T-helper 2 cell treated with Interferon-gamma antibody and Interleukin-4, amounts not matched to agents 100 ng/mL and 5 ng/mL, for 36 hours (primary cell): ENCODE measurements around the gene TMEM269. TPM values are rescaled to one million over a fixed set of nuclear protein-coding genes. Genes with fewer than 3 reads are reported as not detected.
"Not testable (repeated sequence)": the region's sequence is repeated elsewhere in the genome, so short reads cannot be mapped to it uniquely, and the experiment has no call there.

ENCODE experiments used
- intact Hi-C: fragments of 100-400 bp; cut with micrococcal nuclease; formaldehyde crosslinking; loops from one replicate; pipeline ENCODE4 v1.15.1; 2023
- total RNA-seq: library from RNA; stranded (reverse); gene quantifications from 2 replicates; pipeline ENCODE4 v1.2.3, GENCODE V29; 2022

TMEM269 gene
- total RNA-seq, 1 donor from 2014 or later, result 0.23 TPM

DNA sequence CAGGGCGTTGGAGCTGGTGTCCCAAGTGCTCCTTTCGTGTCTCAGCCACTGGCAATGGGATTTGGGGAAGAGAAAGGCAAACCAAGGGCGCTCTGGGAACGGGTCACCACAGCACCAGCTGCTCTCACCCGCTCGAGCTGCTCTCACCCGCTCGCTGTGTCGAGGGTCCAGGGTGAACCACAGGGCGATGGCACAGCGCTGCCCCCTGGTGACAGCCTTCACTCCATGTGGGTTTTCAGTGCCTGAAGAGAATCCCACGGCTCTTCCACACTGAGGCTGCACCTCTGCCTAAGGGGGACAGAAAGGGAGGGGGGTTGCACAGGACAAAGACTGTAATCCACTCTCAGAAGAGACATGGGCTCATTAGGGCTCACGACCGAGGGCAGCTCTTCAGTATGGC lies 37.7 kb upstream of the TMEM269 start:
- intact Hi-C loops, result loop anchor here (2.0 kb wide), 1 partner anchor 168 kb away; no protein-coding TSS in a partner anchor

DNA sequence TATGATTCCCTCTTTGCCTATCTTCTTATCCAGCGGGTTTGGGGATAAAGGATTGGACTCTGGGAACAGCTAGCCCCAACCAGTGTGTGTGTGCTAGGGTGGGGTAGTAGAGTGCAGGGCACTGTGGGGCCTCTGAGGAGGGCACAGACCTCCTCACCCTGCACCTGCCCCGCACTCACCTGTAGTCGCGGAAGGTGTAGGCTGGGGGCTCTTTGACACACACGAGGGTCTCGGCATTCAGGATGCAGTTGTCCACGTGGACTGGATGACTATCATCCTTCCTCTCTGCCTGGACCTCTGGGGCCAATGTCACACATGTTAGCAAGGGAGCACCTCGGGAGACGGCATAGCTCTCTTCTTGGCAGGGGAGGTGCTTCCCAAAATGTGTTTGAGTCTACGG lies 36.8 kb upstream of the TMEM269 start:
- intact Hi-C loops, result no loop called here

DNA sequence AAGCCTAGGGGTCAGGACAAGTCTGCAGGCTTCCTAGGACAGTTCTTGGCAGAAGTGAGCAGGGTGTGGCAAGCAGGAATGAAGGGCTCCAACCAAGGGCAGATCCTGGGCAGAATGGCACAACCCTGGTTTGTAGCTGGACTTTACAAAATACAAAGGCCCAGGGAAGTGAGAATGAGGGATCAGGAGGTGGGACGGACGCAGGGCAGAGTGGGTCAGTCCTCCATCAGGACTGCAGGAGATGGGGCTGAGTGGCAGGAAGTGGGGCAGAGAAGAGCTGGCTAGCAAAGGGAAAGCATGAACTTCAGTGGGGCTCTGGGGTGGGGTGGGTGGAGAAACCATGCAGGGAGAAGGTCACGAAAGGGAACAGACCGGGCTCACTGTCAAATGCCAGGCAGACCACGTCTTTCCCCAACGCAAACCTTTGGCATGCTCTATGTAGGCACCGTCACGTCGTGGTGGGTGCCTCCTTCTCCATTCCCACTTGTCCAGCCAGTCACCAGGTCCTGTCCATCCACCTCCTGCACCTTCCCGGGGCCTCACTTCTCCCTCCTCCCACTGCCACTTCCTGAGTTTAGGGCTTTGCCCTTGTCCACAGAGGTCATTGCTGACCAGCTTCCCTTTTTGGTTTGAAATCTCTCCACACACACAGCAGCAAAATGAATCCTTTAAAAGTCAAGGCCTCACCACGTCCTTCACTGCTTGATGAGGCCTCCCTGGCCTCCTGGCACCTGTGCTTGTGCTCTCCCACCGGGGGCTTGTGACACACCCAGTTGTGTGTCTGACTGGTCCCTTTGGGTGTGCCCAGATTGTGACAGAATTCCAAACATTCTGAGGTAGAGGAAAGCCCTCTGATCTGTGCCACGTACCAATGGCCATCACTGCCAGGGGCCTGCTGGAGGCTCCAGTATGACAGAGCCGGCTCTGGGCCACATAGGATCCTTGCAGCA lies 36.1 kb upstream of the TMEM269 start:
- intact Hi-C loops, result no loop called here

DNA sequence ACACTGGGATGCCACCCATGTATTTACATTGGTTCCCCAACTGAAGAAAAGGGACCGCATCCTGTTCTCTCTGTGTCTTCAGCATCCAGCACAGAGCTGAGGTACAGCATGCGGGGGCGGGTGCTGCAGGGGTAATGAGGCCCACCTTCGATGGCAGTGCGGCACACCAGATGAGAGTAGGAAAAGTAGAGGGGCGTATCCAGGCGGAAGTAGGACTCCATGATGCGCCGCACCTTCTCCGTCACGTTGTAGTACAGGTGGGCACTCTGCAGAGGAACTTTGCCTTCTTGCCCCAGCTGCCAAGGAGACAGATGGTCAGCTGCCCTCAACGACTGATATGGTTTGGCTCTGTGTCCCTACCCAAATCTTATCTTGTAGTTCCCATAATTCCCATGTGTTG lies 34.8 kb upstream of the TMEM269 start:
- intact Hi-C loops, result no loop called here

DNA sequence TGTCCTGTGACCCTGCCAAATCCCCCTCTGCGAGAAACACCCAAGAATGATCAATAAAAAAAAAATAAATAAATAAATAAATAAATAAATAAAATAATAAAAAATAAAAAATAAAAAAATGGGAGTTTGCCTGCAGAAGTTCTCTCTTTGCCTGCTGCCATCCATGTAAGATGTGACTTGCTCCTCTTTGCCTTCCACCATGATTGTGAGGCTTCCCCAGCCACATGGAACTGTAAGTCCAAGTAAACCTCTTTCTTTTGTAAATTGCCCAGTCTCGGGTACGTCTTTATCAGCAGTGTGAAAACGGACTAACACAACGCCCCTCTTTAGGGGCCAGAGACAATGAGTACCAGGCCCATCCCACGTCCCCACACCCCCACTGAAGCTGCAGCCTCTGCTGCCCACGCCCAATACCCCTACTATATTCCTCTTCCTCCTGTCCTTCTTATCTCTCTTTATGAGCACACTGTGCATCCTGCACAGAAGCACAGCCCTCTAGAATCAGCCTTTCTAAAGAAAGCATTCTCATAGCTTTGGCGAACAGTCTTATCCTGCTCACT lies 33.2 kb upstream of the TMEM269 start:
- intact Hi-C loops, result not testable (repeated sequence)

DNA sequence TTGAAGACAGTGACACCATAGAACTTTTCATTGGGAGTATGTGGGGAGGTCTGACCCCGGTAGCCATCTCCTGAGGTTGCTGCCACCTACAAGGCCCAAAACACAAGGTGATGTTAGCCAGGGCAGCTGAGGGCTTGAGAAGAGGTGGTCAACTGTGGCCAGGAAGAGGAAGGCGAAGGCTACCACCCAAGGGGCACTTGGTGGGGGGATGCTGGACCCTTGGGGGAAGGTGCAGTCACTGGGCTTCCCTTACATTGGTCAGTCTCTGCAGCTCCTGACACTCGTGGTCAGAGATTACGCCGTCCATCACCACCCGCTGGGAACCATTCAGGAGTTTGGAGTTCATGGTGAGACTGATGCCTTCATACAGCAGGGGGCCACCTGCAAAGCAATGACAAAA lies 32.5 kb upstream of the TMEM269 start:
- intact Hi-C loops, result no loop called here

DNA sequence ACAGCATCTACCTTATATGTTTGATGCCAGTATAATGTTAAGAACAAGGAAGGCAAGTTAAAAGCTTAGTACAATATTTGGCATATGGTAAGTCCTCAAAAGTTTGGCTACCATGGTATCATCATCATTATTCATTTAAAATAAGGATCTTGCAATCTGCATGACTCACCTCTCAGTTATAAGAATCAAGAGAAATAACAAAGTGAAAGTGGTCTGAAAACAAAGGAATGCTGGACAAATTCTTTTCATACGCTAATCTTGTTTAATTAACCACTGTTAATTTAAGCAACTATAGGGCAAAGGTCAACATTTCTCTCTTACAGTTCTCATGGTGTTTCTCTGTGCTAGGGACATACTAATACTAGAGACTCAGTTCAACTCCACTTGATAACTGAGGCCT lies 31.7 kb upstream of the TMEM269 start:
- intact Hi-C loops, result no loop called here

DNA sequence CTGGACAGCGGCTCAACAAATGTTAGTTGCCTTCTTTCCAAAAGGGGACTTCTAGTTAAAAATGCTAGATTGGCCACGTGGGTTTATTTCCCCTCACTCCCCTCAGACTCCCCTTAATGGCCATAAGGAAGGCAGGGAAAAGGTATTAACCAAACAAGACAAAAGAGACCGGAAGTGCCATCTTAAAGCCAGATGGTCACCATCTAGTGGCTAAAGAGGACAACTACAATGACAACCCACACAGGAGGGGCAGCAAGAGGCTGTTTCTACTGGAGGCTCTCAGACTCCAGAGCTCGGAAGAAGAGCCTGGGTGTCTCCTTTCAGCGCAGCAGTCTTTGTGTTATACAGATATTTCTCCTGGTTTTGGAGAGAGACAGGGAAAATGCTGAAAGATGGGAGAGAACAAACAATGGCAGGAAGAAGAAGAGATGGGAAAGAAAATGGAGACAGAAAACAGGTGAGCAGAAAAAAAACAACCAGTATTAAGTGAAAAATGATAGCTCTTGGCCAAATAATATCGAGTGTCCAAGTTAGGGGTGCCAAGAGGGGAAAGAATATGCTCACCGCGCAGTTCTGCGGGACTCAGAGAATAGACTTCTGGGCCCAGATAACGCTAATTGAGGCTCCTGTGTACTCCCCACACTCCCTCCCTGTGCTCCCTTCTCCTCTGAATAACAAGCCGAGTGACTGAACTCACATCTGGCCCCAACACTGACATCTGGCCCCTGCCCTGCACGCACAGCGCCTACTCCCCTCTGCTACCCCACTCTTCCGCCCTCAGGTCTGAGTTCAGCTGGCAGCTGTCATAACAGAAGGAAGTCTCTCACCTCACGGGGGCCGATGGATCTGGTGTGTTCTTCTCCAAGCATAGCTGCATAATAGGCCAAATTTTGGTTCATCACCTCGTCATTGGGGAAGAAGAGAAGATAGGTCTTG lies 27.6 kb upstream of the TMEM269 start:
- intact Hi-C loops, result no loop called here

DNA sequence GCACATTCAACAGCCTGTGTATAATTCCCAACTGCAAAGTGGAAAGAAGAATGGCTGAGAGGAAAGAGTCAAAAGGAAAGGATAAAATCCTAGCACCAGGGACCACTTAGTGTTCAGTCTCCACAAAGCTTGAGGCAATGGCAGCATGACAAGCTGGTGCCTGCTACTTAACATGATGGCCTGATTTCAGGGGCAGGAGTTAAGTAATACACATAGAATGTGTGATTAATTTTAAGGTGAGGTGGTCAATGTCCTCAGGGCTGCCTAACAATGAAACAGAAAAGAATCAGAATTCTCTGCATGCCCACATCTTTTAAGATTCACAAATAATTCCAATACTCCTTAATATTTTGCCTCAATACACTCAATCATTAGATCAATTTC lies 26.9 kb upstream of the TMEM269 start:
- intact Hi-C loops, result no loop called here

DNA sequence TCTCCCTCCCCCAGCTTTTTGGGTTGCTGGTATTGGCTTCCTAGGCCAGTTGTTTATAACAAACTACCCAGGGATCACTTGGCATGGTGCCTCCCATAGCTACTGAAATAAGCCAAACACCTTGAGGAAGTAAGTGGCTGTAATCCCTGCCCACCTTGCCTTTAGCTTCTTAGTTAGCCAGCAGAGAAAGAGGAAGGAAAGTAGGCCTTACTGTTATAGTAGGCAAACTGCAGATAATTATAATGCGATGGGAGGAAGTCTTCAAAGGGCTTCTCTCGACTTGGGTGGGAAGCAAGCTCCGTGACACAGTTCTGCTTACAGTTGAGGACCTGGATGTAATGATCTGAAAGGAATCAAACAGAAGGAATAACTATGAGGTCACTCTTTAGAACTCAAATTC lies 26.1 kb upstream of the TMEM269 start:
- intact Hi-C loops, result no loop called here

DNA sequence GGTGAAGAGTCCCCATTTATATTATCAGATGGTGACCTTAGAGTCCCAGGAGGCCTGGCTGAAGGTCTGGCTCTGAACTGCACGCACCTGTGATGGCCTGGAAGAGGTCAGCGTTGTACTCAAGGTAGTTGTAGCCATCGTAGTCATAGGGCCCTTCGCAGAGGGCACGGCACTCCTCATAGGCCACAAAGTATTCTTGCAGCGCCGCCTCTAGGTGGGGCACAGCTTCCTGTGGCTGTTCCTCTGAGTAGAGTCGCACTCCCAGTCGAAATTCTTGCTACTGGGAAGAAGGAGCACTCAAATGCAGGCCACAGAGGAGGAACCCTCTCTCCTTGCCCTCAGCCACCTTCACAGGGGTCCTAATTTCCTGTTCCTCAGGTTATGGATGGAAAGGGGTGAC lies 25.7 kb upstream of the TMEM269 start:
- intact Hi-C loops, result no loop called here

DNA sequence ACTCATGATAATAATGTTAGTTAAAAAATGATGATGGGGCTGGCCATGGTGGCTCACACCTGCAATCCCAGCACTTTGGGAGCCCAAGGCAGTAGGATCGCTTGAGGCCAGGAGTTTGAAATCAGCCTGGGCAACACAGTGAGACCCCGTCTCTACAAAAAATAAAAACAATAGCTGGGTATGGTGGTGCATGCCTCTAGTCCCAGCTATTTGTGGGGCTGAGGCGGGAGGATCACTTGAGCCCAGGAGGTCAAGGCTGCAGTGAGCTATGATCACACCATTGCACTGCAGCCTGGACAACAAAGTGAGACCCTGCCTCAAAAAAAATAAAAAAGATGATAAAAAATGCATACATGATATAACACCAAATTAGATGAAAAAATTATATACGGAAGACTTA lies 23.2 kb upstream of the TMEM269 start:
- intact Hi-C loops, result no loop called here

DNA sequence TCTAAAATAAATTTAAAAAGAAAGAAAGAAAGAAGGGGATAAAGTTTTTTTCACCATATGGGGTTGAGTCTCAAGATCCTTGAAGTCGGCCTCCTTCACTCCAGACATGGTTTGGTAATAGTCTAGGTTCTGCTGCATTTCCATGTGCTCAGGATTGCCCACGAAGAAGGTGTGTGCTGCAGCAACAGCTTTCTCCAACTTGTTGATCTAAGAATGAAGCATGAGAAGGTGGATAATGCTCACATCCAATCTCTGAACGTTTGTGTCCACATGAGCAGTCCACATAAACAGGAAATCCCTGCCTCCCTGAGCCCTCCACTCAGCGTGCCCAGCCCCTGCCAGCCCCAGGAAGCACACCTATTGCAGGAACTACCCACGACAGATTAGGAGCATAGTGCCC lies 22.5 kb upstream of the TMEM269 start:
- intact Hi-C loops, result no loop called here

DNA sequence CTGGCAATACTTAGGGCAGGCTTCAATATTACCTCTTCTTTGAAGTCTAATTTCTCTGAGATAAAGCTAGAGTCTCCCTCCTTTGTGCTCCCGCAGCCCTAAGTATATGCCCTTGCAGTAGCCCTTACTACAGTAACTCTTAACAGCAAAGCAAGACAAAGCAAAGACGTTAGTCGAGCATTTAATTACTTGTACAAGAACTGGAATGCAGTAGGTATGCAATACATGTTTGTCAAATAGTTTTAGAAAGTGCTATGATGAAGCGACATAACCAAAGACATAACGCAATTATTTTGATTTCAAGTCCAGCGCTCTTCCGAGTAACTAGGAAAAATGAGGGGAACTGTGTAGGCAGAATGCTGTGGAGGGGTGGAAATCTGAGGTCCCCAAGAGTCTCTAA lies 19.5 kb upstream of the TMEM269 start:
- intact Hi-C loops, result loop anchor here (5.0 kb wide), 1 partner anchor 157 kb away; no protein-coding TSS in a partner anchor

DNA sequence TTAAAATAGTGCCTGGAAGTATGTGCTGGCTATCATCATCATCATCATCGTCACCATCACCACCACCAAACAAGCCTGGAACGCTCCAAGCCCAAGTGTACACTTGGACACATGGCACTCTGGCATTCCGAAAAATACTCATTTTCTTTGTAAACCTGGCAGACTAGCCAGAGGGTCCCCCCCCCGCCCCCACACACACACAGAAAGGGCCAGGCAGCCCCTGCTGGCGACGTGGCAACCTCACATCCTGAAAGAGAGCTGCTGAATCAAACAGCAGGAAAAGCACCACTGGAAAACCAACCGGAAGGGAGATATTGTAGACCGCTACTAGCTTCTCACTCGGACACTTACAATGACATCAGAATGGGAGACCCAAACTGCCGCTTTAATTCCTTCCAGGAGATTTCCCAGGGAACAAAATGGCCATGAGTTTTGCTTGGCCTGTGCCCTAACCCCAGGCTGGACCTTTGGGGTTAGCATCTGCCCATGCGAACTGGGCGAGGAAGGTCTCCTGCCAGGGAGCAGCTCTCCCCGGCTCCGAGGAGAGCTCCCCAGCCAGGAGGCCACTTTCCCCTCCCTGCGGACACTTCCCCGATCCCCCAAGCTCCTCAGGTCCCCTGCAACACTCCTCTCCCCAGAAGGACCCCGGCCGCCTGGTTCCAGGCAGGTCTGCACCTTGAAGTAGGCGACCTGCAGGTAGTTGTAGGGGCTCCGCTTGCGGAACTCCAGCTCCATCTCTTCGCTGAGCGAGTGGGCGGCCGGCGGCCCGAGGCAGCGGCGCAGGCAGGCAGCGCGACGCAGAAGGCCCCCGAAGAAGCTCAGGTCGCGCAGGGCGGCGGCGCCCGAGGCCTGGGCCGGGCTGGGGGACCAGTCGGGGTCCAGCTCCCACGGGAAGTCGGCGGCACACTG lies 18.7 kb upstream of the TMEM269 start:
- intact Hi-C loops, result loop anchor here (2.0 to 5.0 kb wide), 7 partner anchors 51 to 431 kb away; partner anchors contain the start of genes CCDC30, ERMAP, FOXJ3 and PPIH

DNA sequence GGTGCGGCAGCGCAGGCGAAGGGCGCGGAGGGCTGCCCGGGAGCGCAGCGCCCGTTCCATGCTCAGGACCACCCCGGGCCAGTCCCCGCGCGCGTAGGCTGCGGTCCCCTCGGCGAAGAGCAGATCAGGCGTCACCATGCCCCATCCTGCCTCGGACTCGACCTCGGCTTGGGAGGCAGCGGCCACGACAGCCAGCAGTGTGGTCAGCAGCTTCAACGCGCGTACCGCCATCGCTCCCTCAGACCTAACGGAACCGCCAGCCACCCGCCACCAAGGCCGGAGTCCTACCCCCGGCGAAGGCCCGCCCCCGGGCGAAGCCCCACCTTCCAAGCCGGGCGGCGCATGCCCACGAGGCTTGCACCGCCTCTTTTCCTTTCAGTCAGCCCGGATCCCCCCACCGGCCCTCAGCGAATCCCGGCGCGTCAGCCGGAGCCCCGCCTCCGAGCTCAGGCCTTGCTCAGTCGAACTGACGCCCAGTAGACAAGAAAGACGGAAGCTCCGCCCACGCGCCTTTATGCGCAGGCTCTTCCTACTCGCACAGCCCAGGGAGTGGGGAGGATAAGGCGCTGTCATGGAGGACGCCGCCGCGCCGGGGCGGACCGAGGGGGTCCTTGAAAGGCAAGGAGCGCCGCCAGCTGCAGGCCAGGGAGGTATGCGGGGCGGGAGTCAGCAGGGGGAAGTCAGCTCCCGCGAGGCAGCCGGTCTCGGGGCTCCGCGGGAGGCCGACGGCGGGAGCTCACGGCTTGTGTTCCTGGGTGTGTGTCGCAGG lies 17.9 kb upstream of the TMEM269 start, which contains the start of the genes C1orf50 and P3H1:
C1orf50 (plus strand) TSS at position 509 of the 769 bp plus-strand sequence; CDS start at position 572, 63 bp downstream.
P3H1 (minus strand) TSS at position 288 of the 769 bp plus-strand sequence; CDS start at position 231, 57 bp downstream.
- intact Hi-C loops, result loop anchor here (1.0 to 5.0 kb wide), 9 partner anchors 50 to 432 kb away; partner anchors contain the start of genes CCDC30, CFAP57, EBNA1BP2 and ERMAP

DNA sequence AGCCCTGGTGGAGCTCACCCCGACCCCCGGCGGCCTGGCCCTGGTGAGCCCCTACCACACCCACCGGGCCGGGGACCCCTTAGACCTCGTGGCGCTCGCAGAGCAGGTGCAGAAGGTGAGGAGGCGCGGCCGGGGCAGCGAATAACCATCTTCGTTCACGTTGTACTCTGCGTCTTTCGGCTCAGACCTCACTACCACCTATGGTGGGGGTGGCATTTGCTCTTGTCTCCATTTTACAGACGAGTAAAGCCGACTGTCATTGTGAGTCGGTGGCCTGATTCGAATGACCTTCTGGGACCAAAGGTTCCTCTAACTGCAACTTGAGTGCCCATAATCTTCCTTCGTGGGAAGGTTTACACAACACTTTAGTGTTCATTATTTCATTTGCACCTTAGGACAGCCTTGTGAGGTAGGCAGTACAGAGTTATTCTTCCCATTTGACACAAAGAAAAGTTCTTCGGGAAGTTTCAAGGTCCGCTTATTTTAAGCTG lies 17.2 kb upstream of the TMEM269 start:
- intact Hi-C loops, result loop anchor here (1.0 to 5.0 kb wide), 9 partner anchors 49 to 433 kb away; partner anchors contain the start of genes CCDC30, CFAP57, EBNA1BP2 and ERMAP

DNA sequence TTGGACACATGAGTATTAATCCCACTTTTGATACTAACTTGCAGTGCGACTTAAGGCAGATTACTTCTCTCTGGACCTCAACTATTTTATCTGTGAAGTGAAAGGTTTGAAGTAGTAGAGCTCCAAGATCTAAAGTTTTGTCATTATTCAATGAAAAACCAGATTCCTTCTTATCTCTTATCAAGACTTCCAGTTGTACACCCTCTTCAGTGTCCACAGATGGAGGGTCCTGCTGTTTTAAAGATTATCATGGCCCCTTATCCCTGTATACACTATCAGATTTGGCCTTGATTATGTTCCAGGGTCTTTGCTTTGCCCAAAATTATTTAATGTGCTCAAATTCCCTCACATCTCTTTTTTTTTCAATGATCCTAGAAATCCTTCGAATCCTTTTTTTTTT lies 16.6 kb upstream of the TMEM269 start:
- intact Hi-C loops, result loop anchor here (5.0 kb wide), 1 partner anchor 154 kb away; no protein-coding TSS in a partner anchor

DNA sequence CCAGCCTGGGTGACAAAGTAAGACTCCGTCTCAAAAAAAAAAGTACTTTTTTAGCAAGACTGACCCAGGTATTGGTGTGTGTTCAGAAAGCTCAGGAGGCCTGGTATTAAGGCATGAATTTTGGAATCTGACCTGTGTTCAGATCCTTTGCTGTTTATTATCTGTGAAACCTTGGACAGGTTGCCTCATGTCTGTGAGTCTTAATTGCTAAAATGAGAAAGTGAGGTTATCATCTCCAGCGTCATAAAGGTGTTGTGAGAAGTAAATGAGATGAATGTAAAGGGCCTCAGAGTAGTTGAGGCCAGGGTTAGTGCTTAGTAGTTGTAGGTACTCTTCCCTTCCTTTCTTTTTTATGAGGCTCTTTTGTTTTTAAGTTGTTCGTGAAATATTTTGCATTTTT lies 15.0 kb upstream of the TMEM269 start:
- intact Hi-C loops, result loop anchor here (5.0 kb wide), 1 partner anchor 152 kb away; no protein-coding TSS in a partner anchor
